ENCODE data around the gene TBC1D17.

Gene TBC1D17

GRCh38 chr19:49861541-49862378 lies 15.7 kb upstream of the TBC1D17 start:
- no peak for DNase-seq (ENCODE audit: low read depth)

DNA sequence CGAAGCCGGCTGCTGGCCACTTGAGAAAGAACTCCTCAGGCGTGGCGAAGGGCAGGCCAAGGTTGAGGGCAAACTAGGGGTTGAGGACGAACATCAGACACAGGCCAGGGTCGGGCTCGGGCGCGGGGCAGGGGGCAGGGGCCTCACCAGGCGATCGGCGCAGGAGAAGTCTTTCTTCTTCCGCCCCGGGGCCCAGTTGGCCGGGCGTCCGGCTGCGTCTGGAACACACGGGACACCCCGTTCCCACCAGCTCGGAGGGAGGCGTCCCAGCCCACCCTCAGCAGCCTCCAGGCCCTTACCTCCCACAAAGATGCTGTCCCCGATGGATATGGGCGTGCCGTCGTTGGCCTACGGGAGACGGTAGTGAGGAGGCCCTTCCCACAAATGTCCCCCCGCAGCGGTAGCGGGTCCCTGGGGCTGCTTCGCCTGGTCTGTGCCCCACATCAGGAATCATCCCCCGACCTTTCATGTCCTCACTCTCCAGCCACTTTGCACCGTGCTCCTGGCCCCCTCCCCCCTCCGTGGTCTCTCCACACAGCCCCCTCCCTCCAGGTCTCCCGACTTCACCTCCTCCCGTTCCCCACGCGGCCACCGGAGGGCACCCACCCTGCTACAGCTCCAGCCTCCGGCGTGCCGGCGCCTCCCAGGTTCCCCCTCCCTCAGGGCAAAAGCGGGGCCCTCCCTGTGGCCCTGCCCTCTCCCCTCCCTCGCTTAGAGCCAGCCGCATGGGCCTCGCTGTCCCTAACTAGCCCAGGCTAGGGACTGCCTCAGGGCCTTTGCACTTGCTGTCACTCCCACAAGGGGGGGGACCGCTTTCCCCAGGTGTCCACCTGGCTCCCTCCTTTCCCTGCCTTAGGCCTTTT lies 14.9 kb upstream of the TBC1D17 start:
- no peak for DNase-seq (ENCODE audit: low read depth)

- no peak for DNase-seq (ENCODE audit: low read depth)
Observed at GRCh38 chr19:49863254-49863934, 14.1 kb upstream of the TBC1D17 start.

DNA sequence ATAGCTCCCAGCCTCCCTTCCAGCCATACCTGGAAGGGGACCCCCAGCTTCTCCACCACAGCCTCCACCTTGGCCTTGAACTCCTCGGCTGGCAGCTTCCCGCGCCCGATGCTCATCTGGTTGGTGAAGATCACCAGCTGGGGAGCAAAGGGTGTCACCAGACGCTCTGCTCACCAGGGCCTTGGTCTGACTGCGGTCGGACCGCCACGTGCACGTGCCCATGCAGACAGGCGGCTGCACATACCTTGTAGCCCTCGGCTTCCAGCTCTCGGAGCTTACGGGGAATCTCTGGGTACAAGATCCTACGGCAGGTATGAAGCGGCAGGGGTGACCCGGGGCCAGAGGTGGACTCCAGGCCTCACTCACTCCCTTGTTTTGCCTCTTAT lies 13.6 kb upstream of the TBC1D17 start:
- DNase-seq (ENCODE audit: low read depth): no peak

- no peak for DNase-seq (ENCODE audit: low read depth)
Observed at GRCh38 chr19:49864890-49865289, 12.6 kb upstream of the TBC1D17 start.

DNA sequence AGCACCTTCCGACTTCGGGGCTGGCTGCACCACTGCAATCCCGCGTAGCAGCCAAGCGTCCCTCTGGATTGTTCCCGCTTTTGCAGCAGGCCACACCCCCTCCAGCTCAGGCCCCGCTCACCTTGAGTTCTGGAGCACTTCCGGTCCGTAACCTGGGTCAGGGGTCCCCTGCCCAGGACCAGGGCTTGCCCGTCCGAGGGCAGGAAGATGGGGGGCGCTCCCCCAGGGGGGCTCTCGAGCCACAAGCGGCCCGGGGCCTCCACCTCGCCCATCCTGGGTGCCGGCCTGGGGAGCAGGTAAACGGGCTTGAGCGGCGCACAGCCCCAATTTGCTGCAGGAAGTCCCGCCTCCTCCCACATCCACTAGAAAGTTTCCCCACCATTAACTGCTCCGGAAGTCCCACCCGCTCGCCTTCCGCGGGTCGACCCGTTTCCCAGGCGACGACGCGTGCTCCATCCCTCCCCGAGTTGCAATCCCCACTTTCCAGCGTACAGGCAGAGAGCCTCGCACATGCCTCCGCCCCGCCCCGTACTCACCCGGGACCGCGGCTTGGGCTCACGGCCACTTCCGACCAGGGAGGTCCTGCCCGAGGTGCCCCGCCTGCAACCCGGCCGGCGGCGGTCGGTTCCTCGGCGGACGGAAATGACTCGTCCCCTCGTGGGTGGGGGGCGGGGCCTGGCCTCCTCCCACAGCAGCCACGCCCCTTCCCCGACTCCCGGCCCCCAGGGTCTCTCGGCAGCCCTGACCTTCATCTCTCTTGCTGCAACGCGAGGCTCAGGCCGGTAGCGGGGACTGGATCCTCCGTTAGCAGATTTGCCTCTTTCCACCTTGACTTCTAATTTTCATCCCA lies 10.3 kb upstream of the TBC1D17 start, which contains the start of gene PNKP:
Gene PNKP (minus strand): TSS at position 644 of the 850 bp plus-strand sequence. CDS start 372 bp downstream, at position 272.
- DNase-seq (ENCODE audit: low read depth): peak; percentile 85

GRCh38 chr19:49869009-49869483 lies 8.5 kb upstream of the TBC1D17 start:
- peak; percentile 65 for DNase-seq (ENCODE audit: low read depth)

DNA sequence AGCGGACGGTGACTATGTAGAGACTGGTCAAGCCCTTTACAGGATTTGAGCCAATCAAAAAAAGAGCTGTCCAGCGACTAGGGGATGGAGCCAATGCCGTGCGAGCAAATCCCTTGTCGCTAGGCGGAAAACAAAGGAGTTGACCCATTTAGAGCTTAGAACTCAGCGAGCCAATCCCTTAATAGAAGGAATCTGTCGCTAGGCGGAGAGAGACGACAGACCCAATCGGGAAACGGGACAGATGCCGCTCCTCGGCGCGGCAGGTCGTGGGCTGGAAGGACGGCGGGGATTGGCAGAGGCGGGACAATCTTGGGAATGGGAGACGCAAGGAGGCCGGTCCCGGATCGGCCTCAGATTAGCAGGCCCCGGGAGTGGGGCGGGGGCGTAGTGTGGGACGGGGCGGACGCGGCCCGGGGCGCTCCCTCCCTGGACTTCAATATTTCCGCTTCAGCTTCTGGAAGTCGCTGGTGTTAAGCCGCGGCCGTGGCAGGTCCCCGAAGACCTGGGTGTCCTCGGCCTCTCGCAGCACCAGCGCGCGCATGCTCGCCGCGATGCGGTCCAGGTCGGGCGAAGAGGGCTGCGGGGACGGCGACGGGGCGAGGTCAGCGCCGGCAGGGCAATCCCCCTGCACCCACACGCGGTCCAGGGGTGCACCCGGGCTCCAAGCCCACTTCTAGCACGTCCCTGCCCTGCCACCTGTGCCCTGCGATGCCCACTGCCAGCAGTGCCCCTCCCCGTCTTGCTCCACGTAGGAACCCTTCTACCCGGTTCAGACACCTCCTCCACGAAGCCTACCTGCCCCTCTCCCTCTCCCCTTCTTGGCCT lies 7.8 kb upstream of the TBC1D17 start:
- DNase-seq (ENCODE audit: low read depth): peak; percentile 77

DNA sequence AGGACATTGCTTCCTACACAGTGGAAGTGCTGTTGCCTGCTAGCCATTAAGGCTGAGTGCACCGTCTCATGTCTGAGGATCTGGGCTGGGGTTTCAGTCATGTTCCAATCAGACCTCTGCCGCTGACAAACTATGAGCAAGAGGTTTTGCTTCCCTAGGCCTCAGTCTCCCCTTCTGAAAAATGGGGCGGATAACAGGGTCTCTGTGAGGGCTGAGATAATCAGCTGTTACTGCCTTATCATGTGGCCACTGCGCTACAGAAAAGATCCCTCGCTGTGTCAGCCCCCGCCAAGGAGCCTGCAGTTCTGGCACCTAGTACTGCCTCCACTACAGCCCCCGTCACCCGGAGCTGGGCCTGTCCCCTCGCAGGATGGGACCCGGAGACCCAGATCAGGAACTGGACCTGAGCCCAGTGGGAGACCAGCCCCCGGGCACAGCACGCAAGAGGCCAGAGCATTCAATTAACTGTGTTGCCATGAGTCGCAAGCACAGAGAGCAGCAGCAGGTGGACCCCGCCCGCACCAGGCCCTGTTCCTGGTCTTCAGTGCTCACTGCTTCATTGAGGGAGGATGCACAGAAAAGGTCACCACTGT lies 7.1 kb upstream of the TBC1D17 start:
- no peak for DNase-seq (ENCODE audit: low read depth)

DNA sequence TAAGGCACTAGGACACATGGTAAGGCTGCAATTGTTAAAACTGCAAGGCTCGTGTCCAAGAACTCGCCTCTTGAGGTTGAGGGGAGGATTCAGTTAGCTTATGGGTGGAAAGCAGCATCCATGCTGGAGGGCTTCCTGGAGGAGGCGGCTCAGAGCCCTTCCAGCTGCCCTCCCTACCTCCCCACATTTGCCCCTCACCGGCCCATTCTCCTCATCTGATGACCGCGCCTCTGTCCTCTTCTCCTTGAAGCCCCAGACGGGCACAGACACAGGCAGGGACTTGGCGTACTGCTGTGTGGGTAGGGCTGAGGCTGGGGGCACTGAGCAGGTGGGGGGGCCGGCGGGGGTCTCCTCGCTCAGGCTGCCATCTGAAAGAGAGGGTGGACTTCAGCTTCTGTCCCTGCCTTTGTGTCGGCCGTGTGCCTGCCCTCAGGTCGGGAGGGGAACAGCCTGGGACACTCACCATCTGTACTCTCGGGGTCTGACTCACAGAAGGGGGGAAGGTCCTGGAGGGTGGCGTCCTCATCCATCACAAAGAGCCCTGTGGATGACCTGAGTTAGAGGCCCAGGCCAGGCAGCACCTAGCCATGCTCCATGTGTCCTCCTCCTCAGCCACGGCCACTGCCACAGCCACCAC lies 6.0 kb upstream of the TBC1D17 start:
- no peak for DNase-seq (ENCODE audit: low read depth)

DNA sequence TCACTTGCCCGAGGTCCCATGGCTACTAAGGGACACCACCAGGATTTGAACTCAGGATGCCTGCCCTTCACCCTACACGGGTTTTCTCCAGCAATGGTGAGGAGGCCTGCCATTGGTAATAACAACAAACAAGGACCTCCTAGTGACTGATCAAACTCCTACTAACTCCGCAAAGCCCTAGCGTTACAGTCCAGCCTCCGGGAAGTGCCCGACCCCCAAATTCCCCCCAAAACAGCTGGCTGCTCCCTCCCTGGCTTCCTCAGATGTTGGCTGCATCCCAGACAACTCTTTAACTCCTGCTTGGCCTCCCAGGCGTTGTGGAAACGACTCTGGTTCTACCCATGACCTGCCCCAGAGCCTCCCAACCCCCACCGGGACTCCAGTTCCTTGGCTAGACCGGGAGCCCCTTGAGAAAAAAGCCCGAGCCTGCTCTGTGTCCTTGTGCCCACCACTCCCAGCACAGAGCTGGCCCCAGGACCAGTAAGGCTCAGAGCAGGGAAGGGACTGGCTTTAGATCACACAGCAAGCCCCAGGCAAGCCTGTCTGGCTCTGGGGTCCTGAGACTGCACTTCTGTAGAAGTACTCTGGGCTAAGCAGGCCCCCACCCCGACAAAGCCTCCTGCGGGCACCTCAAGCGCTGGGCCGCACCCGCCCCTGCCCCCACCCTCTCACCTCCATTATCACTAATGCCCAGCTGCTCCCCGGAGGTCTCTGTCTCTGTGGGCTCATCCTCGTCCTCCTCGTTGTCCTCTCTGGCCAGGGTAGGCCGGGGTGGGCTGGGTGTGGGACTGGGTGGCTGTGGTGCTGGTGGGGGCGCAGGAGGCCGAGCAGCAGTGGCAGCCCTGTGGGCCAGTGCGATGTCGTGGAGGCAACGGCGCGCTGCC lies 5.0 kb upstream of the TBC1D17 start:
- DNase-seq (ENCODE audit: low read depth): no peak

GRCh38 chr19:49873129-49873521 lies 4.4 kb upstream of the TBC1D17 start:
- no peak for DNase-seq (ENCODE audit: low read depth)

DNA sequence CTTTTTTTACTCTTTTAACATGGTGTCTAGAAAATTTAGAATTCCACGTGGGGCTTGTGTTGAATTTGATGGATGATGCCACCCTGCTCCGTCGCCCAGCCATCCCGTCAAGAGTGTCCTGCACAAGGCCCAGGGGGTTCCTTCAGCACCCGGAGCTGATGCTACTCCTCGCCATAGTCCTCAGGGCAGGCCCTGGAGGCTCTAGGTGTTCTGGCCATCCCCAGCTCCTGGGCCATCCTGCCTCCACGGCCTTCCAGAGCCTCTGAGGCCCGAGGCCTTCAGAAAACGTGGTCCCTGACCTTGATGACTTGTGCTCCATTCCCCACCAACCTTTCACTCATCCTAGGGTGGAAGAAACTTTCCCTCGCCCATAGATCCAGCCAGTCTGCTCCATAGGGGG lies 3.7 kb upstream of the TBC1D17 start:
- no peak for DNase-seq (ENCODE audit: low read depth)

- no peak for DNase-seq (ENCODE audit: low read depth)
Observed at GRCh38 chr19:49874503-49875157, 2.9 kb upstream of the TBC1D17 start.

DNA sequence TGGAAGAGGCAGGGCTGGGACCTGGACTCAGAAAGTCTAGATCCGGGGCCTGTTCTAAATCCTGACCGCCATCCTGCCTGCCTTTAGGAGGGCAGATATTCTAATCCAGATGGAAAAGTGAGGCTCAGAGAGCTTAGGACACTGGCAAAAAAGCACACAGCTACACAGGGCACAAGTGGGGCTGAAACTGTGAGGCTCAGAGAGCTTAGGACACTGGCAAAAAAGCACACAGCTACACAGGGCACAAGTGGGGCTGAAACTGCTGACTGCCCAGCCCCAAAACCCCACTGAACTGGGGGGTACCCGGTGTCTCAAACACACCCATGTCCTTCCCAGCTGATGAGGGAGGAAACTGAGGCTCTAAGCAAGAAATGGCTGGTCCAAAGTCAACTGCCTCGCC lies 2.3 kb upstream of the TBC1D17 start:
- DNase-seq (ENCODE audit: low read depth): no peak

DNA sequence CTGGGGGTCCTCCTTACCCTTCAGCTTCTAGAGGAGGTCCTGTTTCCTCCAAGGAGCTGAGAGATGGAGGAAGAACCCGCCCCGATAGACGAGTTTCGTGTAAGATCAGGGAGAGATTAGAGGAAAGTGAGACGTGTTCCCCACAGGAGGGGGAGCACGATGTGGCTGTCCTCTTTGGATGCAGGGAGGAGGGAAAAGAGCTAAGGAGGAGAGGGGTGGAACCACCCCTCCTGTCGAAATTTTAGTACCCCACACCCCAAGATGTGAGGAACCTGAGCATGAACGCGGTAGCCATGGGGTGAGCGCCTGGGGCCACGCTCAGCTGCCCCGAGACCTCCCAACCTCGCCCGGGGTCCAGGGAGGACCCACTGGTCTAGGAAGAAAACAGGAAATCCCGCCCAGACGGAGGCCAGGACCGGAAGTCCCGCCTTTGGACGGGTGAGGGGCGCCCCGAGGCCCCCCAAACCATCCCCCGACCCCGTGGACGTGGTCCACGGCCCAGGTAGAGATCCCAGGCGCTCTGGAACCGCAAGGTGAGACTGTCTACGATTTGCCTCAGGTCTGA lies 1.6 kb upstream of the TBC1D17 start:
- DNase-seq (ENCODE audit: low read depth): no peak

DNA sequence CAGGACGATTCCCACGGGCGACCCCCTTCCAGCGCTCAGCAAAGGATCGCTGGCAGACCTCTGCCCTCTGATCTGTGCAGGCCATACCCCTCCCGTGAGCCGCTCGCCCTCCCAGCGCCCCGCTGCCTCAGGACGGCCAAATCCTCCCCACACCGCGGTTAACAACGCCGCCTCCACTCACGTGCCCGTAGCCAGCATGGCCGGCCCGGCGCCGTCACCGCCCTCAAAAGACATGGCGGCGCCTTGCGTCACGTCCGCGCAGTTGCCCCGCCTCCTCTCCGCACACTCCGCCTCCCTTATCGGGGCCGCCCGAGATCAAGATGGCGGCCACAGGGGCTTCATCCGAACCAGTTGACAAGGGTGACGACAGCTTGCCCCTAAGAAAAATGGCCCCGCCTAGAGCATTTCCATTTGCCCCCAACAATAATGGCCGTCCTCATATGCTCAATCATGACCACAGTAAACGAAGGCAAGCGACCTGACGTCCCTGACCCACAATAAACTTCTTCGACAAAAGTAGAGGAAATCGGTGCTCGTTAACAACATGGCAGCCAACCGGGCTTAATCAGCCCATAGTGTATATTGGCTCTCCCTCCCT lies 981 bp upstream of the TBC1D17 start:
- peak; percentile 90 for DNase-seq (ENCODE audit: low read depth)
